ENCODE measurements around the gene SPECC1.
"Not testable (repeated sequence)": the region's sequence is repeated elsewhere in the genome, so short reads cannot be mapped to it uniquely, and the experiment has no call there.

SPECC1 gene

GRCh38 chr17:20327739-20328138, 318.6 kb downstream of the SPECC1 start:
- DNase-seq, result not testable (repeated sequence)

DNA sequence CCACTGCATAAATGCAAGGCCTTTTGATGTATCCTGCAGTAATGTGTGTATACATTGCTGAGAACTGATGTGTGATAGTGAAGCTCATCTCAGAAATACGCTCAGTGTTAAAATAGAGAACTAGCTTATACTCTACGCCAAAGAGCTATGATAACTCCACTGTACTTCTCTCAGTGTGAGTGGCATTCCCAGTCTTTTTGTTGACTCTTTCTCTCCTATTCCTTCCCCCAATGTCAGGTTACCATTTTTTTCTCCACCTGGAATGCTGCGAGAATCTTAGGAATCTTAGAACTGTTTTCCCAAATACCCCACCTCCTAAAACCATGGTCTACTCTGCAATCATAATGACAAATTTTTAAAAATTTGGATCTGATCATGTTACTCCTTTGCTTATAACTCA, 342.2 kb downstream of the SPECC1 start:
- not testable (repeated sequence) for DNase-seq

GRCh38 chr17:20352567-20352966, 343.4 kb downstream of the SPECC1 start:
- not testable (repeated sequence) for DNase-seq

DNA sequence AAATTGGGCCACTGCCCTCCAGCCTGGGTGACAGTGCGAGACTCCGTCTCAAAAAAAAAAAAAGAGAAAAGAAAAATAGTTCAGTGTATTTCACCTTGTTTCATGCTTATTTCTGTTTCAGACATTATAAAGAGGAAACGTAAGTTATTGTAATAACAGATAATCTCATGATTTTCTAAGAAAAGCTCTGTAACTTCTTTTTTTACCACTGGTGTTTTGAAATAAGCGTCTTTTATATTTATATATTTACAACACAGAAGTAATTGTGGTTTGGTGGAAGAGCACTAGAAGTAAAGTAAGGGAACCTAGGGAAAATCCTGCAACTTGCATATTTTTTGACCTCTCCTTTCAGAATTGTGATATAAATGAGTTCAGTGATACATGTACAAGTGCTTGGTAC, 354.7 kb downstream of the SPECC1 start:
- not testable (repeated sequence) for DNase-seq

All from stimulated activated CD8-positive, alpha-beta memory T cell treated with anti-CD3 and anti-CD28 coated beads, Interleukin-4, amount 100 ng/mL, for 48 hours (primary cell).